K562 (cell line): ENCODE measurements around the gene GLDN. TPM values are rescaled to one million over a fixed set of nuclear protein-coding genes. Genes with fewer than 3 reads are reported as not detected.

Experiments used
- ATAC-seq: fragments of 200-7000 bp; cut with Tn5 transposase; 3 replicates; pipeline ENCODE4 v1.9.1; 2020; ENCODE audit warnings: moderate library complexity
- BruUV-seq: library from RNA; stranded (reverse); fragments of 400-500 nt; replicated peaks from 2 replicates; lab custom pipeline; 2021; lab: Mats Ljungman, UMichigan
- CTCF ChIA-PET: fragments of 300-600 bp; formaldehyde crosslinking; extraction: SDS; loops from one replicate; lab custom pipeline; 2021; ENCODE audit warnings: low intra/inter-chr PET ratio; lab: Yijun Ruan, JAX
- POLR2A ChIA-PET: fragments of 300-600, 350-650 bp; sonication (Branson Sonifier 250); formaldehyde crosslinking; extraction: SDS; loops from one replicate; lab custom pipeline; 2021; ENCODE audit warnings: antibody characterized with exemption, inconsistent platforms; lab: Yijun Ruan, JAX
- DNase-seq, 4 experiments: peaks; one replicate each; pipeline versions ENCODE4 v3.0.0 to v3.0.0-alpha.2; 2011 to 2018; ENCODE audit warnings: low spot score in 3 of 4, mixed read lengths in 3 of 4; ENCODE audit errors: extremely low read depth in 1 of 4
- FAIRE-seq: peaks from 2 replicates; lab custom pipeline; 2011; peaks lifted over from hg19 to GRCh38; lab: Jason Lieb, UNC
- H2AFZ ChIP-seq: 2 replicates; pipeline ENCODE4 v1.6.0; 2011; ENCODE audit warnings: low read depth, low read length, control low read depth, inconsistent platforms
- H3K27ac ChIP-seq: fragments of 200-600 bp; 3 replicates; pipeline ENCODE4 v1.8.0; 2011; ENCODE audit warnings: low read depth, mild to moderate bottlenecking, control low read depth, inconsistent platforms, low read length, moderate library complexity, mixed read lengths; ENCODE audit errors: extremely low read depth
- H3K27me3 ChIP-seq, 2 experiments: fragments of 300-600 bp in 1 of 2; 2 replicates in 1 of 2; 3 replicates in 1 of 2; pipeline versions ENCODE4 v1.6.0 to v1.8.0; 2011; ENCODE audit warnings: inconsistent platforms in 2 of 2, low read length in 2 of 2, mild to moderate bottlenecking in 1 of 2, mixed read lengths in 1 of 2, moderate library complexity in 1 of 2; ENCODE audit not compliant: control insufficient read depth in 2 of 2, insufficient read depth in 2 of 2
- H3K36me3 ChIP-seq: fragments of 300-600 bp; 3 replicates; pipeline ENCODE4 v1.8.0; 2011; ENCODE audit warnings: mild to moderate bottlenecking, low read length, inconsistent platforms; ENCODE audit not compliant: control insufficient read depth, insufficient read depth
- H3K4me1 ChIP-seq, 2 experiments: fragments of 200-600 bp in 1 of 2; replicated peaks in 1 of 2; 2 replicates in 1 of 2; 3 replicates in 1 of 2; pipeline versions ENCODE4 v1.5.1 to v1.8.0; 2011; ENCODE audit warnings: inconsistent platforms in 2 of 2, low read length in 2 of 2, mild to moderate bottlenecking in 1 of 2, mixed read lengths in 1 of 2, moderate library complexity in 1 of 2; ENCODE audit not compliant: control insufficient read depth in 2 of 2, insufficient read depth in 2 of 2
- H3K4me2 ChIP-seq: 2 replicates; pipeline ENCODE4 v1.6.1; 2011; ENCODE audit warnings: low read length, control low read depth, inconsistent platforms, mixed read lengths; ENCODE audit not compliant: insufficient read depth
- H3K4me3 ChIP-seq: fragments of 200-600 bp; sonication (generic), shearing (Covaris generic); 2 replicates; pipeline ENCODE4 v1.5.1; 2016; ENCODE audit warnings: control low read depth, inconsistent platforms
- H3K79me2 ChIP-seq: fragments of 200-600 bp; 3 replicates; pipeline ENCODE4 v1.8.0; 2011; ENCODE audit warnings: low read length, inconsistent platforms; ENCODE audit not compliant: control insufficient read depth, insufficient read depth
- H3K9ac ChIP-seq, 2 experiments: 2 replicates each; pipeline versions ENCODE4 v1.6.0 to v1.6.1; 2011; ENCODE audit warnings: low read depth in 2 of 2, low read length in 2 of 2, control low read depth in 1 of 2, inconsistent platforms in 1 of 2, mild to moderate bottlenecking in 1 of 2, mixed read lengths in 1 of 2; ENCODE audit not compliant: insufficient read depth in 1 of 2
- H3K9me1 ChIP-seq: one replicate; pipeline ENCODE4 v1.6.0; 2011; ENCODE audit warnings: inconsistent platforms, mild to moderate bottlenecking, low read length, moderate library complexity; ENCODE audit not compliant: control insufficient read depth, insufficient read depth
- H3K9me3 ChIP-seq: replicated peaks from 2 replicates; pipeline ENCODE4 v1.5.1; 2011; ENCODE audit warnings: low read depth, low read length, inconsistent platforms; ENCODE audit not compliant: control insufficient read depth, insufficient read depth
- H4K20me1 ChIP-seq: replicated peaks from 2 replicates; pipeline ENCODE4 v1.6.1; 2011; ENCODE audit warnings: low read length, inconsistent platforms, mixed read lengths; ENCODE audit not compliant: control insufficient read depth, insufficient read depth
- C11orf30 ChIP-seq: fragments of 450-650 bp; IDR thresholded peaks from 2 replicates; pipeline ENCODE4 v1.6.1; 2016; ENCODE audit warnings: low read depth, mild to moderate bottlenecking
- CSDE1 ChIP-seq, 2 experiments: fragments of 450-650 bp; IDR thresholded peaks; 2 replicates each; pipeline ENCODE4 v1.6.1; 2016; ENCODE audit warnings: mild to moderate bottlenecking in 1 of 2
- ETV5 ChIP-seq: sonication (generic); formaldehyde crosslinking; IDR thresholded peaks from 2 replicates; pipeline ENCODE4 v1.4.0; 2020; ENCODE audit warnings: low read depth, mild to moderate bottlenecking, missing genetic modification reagents
- HNRNPL ChIP-seq: fragments of 200-400 bp; formaldehyde crosslinking; IDR thresholded peaks from 2 replicates; pipeline ENCODE4 v1.6.1; 2017; ENCODE audit warnings: low read depth, mild to moderate bottlenecking, low read length
- KHSRP ChIP-seq: fragments of 450-650 bp; IDR thresholded peaks from 2 replicates; pipeline ENCODE4 v1.6.1; 2017
- MAFG ChIP-seq: fragments of 450-650 bp; conservative IDR thresholded peaks from 2 replicates; pipeline ENCODE4 v1.6.1; 2016; ENCODE audit warnings: missing genetic modification characterization, missing compliant biosample characterization
- MTF1 ChIP-seq: fragments of 250-450 bp; sonication (Bioruptor Pico); IDR thresholded peaks from 2 replicates; pipeline ENCODE4 v1.9.0; 2021; ENCODE audit warnings: moderate library complexity, mild to moderate bottlenecking, inconsistent platforms, borderline replicate concordance
- NFIC ChIP-seq: fragments of 450-650 bp; IDR thresholded peaks from 2 replicates; pipeline ENCODE4 v1.6.1; 2017; ENCODE audit warnings: mild to moderate bottlenecking, inconsistent platforms
- SMARCC2 ChIP-seq: fragments of 450-650 bp; IDR thresholded peaks from 2 replicates; pipeline ENCODE4 v1.6.1; 2017; ENCODE audit warnings: antibody characterized with exemption, moderate library complexity, mild to moderate bottlenecking, low read depth
- TSC22D4 ChIP-seq: fragments of 450-650 bp; IDR thresholded peaks from 2 replicates; pipeline ENCODE4 v1.6.1; 2016; ENCODE audit warnings: missing genetic modification characterization, missing biosample characterization, control low read depth
- ZNF12 ChIP-seq: sonication (generic); formaldehyde crosslinking; IDR thresholded peaks from 2 replicates; pipeline ENCODE4 v1.4.0; 2020; ENCODE audit warnings: mild to moderate bottlenecking, missing genetic modification reagents
- ZNF146 ChIP-seq: IDR thresholded peaks from one replicate; pipeline ENCODE4 v1.6.1; 2018; ENCODE audit warnings: missing compliant biosample characterization; ENCODE audit not compliant: unreplicated experiment
- ZNF165 ChIP-seq: fragments of 250-450 bp; sonication (Bioruptor Pico); IDR thresholded peaks from 2 replicates; pipeline ENCODE4 v1.4.0; 2020; ENCODE audit warnings: borderline replicate concordance
- ZNF316 ChIP-seq: fragments of 450-650 bp; IDR thresholded peaks from 2 replicates; pipeline ENCODE4 v1.6.1; 2016
- ZNF354B ChIP-seq: fragments of 250-450 bp; sonication (Bioruptor Pico); IDR thresholded peaks from 2 replicates; pipeline ENCODE4 v1.4.0; 2020
- ZNF766 ChIP-seq: fragments of 200-800 bp; sonication (Bioruptor generic); conservative IDR thresholded peaks from 2 replicates; pipeline ENCODE4 v1.6.1; 2016; ENCODE audit warnings: missing genetic modification characterization, missing compliant biosample characterization
- WGBS: fragments of 100-300 bp; shearing (Covaris generic); methylation state at CpG from one replicate; pipeline ENCODE4 v1.1.6; 2016; ENCODE audit warnings: low coverage, mixed read lengths; ENCODE audit not compliant: insufficient coverage; ENCODE audit errors: missing lambda C conversion rate; 5-methylcytosine and 5-hydroxymethylcytosine counted together
- in situ Hi-C: fragments of 300-500 bp; cut with MboI; formaldehyde crosslinking; loops from 4 replicates; pipeline ENCODE4 v1.15.0; 2018; ENCODE audit warnings: inconsistent platforms, mixed read lengths
- intact Hi-C: fragments of 100-400 bp; cut with micrococcal nuclease; formaldehyde crosslinking; loops from 2 replicates; pipeline ENCODE4 v1.14.2; 2022
- polyA plus RNA-seq, 8 experiments: library from polyadenylated mRNA; depleted of rRNA in 4 of 8; stranded (reverse) in 5 of 8; unstranded in 3 of 8; fragments of >200 nt; fragmentation: Nextera tagmentation in 2 of 8; fragmentation: Illumina TruSeq in 1 of 8; extraction: Ambion mirVana in 2 of 8; extraction: Trizol in 1 of 8; gene quantifications; 2 replicates each; pipeline versions ENCODE4 v1.2.1 to v1.2.3, GENCODE V29; 2011 to 2014; ENCODE audit warnings: inconsistent platforms in 1 of 8, missing spikeins in 1 of 8
- total RNA-seq, 7 experiments: library from RNA; depleted of rRNA in 6 of 7; stranded (reverse); fragments of >200 nt in 6 of 7; fragmentation: Illumina TruSeq in 2 of 7; extraction: Trizol in 2 of 7; gene quantifications; 2 replicates each; pipeline versions ENCODE4 v1.2.1 to v1.2.3, GENCODE V29; 2011 to 2021; ENCODE audit warnings: low replicate concordance in 1 of 7
- TF ChIP-seq, protein P1 (sequence below): fragments of 450-650 bp; formaldehyde crosslinking; IDR thresholded peaks from 2 replicates; pipeline ENCODE4 v1.4.0; 2022; ENCODE audit warnings: missing genetic modification characterization

Gene GLDN
- total and polyA plus RNA-seq, 9 of the 15 experiments (the other 6 are each of a cell fraction or from before 2014, with no cell fraction given): 0.05 to 0.33 (median 0.18) TPM

DNA sequence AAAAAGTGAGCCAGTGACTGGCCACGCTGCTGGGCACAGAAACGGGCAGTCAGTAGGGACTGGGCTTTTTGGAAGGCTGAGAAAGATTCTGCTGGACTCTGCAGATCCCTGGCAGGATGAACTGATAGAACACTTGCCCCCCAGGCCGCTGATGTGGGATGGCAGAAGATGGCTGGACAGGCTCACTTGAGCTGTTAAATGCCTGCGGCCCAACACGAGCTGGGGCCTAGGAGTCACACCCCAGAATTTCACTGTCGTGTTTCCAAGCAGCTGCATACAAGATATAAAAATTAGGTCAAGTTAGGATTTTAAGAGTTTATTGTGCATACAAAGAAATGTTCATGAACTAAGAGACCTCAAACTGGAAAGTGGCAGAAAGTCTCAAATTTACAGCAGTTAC, 26.9 kb downstream of the GLDN start:
- BruUV-seq: no TSS peak
- ATAC-seq (no peak), FAIRE-seq (no peak), DNase-seq (no peak)
- Histone ChIP-seq H3K9me3 (no peaks in the 10 kb centered on the region), H3K4me2 (no peak overlapping the region), H4K20me1 (0 out of 2 replicates have a peak, but pooled peaks cover 4% of the 10 kb centered on the region), H3K9ac (no peak overlapping the region), H3K9me1 (no peaks in the 10 kb centered on the region), H3K4me1 (no peaks in the 10 kb centered on the region), H3K27ac (no peak overlapping the region), H3K79me2 (no peaks in the 10 kb centered on the region), H3K27me3 (peaks cover 15 to 17% of the 10 kb centered on the region in 2 experiments), H3K36me3 (no peaks in the 10 kb centered on the region), H2AFZ (no peak overlapping the region), H3K4me3 (no peak overlapping the region)
- ChIA-PET POLR2A (interaction anchor here (0.6 kb wide), 1 partner anchor 31 kb away, joined by 3 read pairs; no protein-coding TSS in a partner anchor), CTCF (no interaction called here)
- WGBS: 2% methylated on average over 6 of the region's 6 CpGs
- no peak for TF ChIP-seq ZNF354B (CRISPR knock-in tag)
- no peak for TF ChIP-seq MTF1
- intact Hi-C loops (no loop called here), in situ Hi-C loops (no loop called here)

DNA sequence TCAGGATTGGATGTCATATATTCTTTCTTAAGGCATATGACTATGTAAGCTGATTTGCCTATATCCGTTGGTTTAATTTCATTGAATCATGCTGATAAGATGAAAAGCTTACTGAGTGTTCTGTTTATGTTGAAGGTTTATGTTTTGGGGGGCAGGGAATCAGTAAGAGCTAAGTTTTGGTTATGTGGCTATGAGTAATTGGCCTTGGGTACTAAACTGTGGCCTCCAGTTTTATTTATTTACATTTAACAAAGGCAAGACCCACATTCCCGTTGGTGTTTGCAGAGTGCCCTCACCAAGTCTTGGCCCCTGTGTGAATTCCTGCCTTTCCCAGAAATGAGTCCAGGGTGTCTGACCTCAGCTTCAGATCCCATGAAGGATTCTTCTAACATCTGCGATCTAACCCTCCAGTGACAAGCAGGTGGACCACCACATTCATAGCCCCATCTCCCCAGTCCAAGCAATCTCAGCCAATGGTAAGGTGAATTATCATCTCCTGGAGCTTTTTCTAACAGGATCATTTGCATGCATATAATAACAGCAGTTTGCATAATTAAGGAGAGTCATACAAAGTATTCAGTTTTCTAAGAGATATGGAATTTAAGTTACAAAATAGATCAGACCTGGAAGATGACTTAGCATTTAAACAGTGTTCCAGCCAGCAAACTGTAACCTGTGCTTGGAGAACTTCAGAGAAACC, 27.4 kb downstream of the GLDN start:
- no peak for FAIRE-seq
- in situ Hi-C loops: no loop called here

More for the DNA sequence above, 27.4 kb downstream of the GLDN start:
- no peak overlapping the region for H3K27ac ChIP-seq
- H3K9ac ChIP-seq: no peak overlapping the region
- BruUV-seq: no TSS peak
- no peaks in the 10 kb centered on the region for H3K36me3 ChIP-seq
- ATAC-seq (no peak), DNase-seq (no peak)
- H3K79me2 ChIP-seq: no peaks in the 10 kb centered on the region
- H3K4me1 ChIP-seq: no peaks in the 10 kb centered on the region
- H3K4me2 ChIP-seq: no peak overlapping the region
- CTCF ChIA-PET: no interaction called here
- H4K20me1 ChIP-seq: 0 out of 2 replicates have a peak, but pooled peaks cover 4% of the 10 kb centered on the region
- 2% methylated on average over 3 of the region's 3 CpGs for WGBS
- peaks cover 13 to 20% of the 10 kb centered on the region in 2 experiments for H3K27me3 ChIP-seq
- intact Hi-C loops: no loop called here
- H3K9me3 ChIP-seq: no peaks in the 10 kb centered on the region
- no peak overlapping the region for H3K4me3 ChIP-seq
- POLR2A ChIA-PET: interaction anchor here (0.8 kb wide), 1 partner anchor 39 kb away, joined by 4 read pairs; no protein-coding TSS in a partner anchor
- TF ChIP-seq NFIC (no peak), KHSRP (no peak), CSDE1 (IDR thresholded peaks at IDR 0.05) (no peak), MAFG (tag) (peak; percentile 29; the same call in 1 of the 2 replicates), ZNF316 (0 out of 2 replicates have a peak, but pooled peaks have one; percentile 12), C11orf30 (peak; percentile 22; the same call in 1 of the 2 replicates), TSC22D4 (tag) (no peak), HNRNPL (no peak), ZNF12 (no peak), ZNF165 (CRISPR knock-in tag) (no peak), ETV5 (CRISPR knock-in tag) (no peak), ZNF146 (CRISPR knock-in tag) (no peak), ZNF766 (CRISPR knock-in tag) (no peak), SMARCC2 (no peak)
- TF ChIP-seq, protein P1, sequence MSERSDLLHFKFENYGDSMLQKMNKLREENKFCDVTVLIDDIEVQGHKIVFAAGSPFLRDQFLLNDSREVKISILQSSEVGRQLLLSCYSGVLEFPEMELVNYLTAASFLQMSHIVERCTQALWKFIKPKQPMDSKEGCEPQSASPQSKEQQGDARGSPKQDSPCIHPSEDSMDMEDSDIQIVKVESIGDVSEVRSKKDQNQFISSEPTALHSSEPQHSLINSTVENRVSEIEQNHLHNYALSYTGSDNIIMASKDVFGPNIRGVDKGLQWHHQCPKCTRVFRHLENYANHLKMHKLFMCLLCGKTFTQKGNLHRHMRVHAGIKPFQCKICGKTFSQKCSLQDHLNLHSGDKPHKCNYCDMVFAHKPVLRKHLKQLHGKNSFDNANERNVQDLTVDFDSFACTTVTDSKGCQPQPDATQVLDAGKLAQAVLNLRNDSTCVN (CRISPR knock-in tag): no peak
- no peaks in the 10 kb centered on the region for H3K9me1 ChIP-seq
- H2AFZ ChIP-seq: no peak overlapping the region
